SKM-1 treated with dmso at 0.1 percent for 144 hours (cell line): Measurements from ENCODE around the gene RNF31.
"Not testable (repeated sequence)": the region's sequence is repeated elsewhere in the genome, so short reads cannot be mapped to it uniquely, and the experiment has no call there.

ENCODE experiments used
- DNase-seq: peaks from one replicate; lab custom pipeline; 2025; ENCODE audit not compliant: unreplicated experiment; lab: John Stamatoyannopoulos, UW

RNF31 gene

DNA sequence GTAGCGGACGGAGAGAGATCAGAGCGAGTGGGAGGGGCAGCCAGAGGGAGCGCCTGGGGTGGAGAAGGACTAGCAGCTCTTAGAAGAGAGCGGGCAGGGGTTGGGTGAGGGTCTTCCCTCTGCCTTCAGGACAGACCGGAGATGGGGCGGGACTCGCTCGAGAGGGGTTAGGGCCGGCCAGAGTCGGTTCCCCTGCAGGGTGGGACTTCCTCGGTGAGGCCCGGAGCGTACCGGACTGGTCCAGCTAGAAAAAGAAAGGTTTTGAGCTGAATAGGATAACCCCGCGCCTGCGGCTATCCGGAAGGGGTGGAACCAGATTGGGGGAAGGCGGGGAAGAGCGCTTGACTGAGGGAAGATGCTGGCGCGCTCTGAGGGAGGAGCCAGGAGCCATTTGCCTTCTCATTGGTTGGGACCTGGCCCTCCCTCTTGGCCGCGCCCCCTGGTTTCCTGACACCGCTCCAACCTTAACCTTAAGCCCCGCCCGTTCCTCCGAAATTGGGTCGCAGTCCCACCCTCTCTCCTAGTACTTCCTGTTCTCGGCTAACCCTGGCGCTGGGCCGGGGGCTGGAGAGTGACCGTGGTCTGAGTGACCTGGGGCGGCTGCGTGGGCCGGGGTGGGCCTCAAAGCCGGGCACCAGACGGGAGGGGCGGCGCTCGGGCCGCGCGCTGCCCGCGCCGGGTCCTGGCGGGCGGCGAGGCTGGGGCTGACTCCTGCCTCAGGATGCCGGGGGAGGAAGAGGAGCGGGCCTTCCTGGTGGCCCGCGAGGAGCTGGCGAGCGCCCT lies at the start of gene RNF31:
Gene RNF31 (plus strand): TSS at position 521 of the 783 bp plus-strand sequence. CDS start 201 bp downstream, at position 722.
- DNase-seq: peak; percentile 90

DNA sequence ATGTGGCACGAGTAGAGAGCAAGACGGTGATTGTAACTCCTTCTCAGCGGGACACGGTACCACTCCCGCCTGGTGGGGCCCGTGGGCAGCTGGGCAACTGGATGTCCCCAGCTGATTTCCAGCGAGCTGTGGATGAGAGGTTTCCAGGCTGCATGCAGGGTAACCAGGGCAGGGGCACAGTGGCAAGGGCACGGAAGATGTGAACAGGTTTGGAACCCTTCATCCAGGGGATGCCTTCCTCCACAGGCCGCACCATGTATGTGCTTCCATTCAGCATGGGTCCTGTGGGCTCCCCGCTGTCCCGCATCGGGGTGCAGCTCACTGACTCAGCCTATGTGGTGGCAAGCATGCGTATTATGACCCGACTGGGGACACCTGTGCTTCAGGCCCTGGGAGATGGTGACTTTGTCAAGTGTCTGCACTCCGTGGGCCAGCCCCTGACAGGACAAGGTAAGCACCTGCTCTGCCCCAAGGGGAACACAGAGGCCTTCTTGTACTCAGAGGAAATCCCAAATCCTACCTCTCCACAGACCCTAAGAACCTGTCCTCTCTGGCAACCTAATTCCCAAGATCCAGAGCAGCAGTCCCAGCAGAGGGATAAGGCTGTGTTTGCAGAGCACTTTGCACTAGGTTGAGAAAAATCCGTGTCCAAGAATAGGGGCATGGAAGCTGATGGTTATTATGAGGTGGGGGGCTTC lies 48.9 kb upstream of the RNF31 start:
- DNase-seq: no peak

- DNase-seq: no peak
These were observed 48.1 kb upstream of the RNF31 start for GRCh38 chr14:24098927-24099813.

DNA sequence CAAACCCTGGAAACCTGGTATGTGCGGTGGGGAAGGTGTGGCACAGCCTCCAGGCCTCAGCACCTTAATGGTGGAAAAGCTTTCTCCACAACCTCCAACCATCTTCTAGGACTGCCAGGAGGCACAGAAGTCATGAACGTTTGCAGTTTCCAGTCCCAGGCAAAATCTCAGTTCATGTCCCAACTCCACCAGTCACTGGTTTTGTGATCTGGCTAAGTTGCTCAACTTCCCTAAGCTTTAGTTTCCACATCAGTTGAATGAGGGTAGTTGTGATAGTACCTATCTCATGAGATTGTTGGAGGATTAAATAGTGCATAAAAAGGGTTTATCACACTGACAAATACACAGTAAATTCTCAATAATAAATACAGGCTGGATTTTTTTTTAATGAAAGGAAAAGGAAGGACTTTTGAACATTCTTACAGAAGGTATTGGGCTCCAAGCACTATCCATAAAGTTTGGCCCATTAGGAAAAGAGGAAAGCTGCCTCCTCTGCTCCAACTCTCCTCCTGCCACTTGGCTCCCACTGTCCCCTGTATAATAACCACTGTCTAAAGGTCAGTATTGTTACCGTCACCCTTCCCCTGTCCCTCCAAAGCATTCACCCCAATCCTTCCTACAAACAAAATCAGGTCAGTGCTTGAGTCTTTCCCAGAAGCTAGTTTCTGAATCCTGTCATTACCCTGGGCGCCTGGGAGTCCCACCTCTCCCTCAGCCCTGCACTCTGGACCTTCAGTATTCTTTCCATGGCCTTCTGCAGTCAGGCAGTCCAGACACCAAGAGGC lies 46.9 kb upstream of the RNF31 start:
- no peak for DNase-seq

DNA sequence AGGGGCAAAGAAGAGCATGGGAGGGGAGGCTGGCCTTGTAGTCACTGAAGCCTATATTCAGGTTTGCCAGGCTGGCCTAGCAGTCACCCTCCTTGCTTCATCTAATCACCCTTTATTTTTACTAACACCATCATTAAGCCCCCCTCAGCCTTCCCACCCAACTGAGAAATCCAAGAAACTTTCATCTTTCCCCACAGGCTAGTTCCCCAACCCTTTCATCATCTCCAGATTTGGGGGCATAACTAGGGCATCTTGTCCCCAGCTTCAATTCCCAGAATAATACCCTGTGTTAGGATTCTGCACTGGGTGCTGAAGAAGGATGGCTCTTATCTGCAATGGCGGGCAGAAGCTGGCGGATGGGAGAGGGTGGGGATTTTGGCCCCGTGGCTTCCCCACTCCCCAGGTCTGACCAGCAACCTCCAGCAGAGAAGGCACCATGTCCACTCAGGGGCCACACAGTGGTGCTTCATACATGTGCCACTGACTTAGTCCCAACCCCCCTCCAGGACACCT lies 46.3 kb upstream of the RNF31 start:
- DNase-seq: no peak

- no peak for DNase-seq
These were observed 44.8 kb upstream of the RNF31 start for GRCh38 chr14:24102357-24103048.

- no peak for DNase-seq
These were observed 43.8 kb upstream of the RNF31 start for GRCh38 chr14:24103451-24103850.

DNA sequence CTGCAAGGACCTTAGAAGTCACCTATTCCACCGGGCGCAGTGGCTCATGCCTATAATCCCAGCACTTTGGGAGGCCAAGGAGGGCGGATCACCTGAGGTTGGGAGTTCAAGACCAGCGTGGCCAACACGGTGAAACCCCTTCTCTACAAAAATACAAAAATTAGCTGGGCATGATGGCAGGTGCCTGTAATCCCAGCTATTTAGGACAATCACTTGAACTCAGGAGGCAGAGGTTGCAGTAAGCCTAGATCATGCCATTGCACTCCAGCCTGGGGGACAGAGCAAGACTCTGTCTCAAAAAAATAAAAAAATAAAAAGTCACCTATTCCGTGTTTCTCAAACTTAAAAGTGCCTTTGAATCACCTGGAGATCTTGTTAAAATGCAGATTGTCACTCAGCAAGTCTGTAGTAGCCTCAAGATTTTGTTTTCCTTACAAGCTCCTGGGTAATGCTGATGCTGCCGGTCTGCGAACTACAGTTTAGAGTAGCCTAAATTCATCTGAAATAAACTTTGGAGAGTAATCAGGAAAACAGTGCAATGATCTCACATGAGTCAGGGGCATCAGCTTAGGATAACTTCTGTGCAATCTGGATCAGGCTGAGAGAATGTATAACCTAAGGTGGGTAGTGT lies 41.6 kb upstream of the RNF31 start:
- not testable (repeated sequence) for DNase-seq

DNA sequence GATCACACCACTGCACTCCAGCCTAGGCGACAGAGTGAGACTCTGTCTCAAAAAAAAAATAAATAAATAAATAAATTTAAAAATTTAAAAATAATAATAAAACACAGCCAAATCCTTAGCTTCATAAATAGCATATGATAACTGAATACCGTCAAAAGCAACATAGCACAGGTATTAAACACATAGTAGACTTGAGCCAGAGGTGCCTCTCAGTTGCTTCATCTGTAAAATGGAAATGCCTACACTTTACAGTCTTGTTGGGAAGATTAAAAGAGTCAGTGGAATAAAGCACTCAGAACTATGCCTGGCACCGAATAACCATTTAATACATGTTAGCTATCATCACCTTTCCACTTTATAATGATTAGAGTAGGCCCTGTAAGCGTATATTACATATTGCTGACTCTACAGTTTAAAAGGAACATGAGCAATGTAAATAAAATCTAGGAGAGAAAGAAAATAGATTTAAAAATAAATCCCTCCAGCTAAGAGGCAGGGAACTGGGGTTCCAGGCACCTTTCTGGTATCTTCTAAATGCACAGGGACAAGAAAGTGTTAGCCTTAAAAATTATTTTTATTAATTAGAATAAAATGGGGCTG lies 40.5 kb upstream of the RNF31 start:
- no peak for DNase-seq

DNA sequence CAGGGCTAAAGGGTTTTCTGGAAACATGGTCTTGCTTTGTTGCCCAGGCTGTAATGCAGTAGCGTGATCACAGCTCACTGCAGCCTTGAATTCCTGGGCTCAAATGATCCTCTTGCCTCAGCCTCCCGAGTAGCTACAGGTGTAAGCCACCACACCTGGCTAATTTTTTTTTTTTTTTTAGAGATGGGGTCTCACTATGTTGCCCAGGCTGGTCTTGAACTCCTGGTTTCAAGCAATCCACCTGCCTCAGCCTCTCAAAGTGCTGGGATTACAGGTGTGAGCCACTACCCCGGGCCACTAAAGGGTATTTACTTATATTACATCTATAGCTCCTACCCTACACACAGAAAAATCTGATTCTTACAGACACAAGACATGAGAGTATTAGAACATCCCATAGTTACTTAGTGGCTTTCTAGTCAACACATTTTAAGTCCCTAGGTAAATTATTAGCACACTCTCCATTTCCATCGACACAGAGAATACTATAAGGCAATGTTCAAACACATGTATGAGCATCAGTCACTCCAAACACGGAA lies 38.9 kb upstream of the RNF31 start:
- no peak for DNase-seq

- no peak for DNase-seq
These were observed 37.2 kb upstream of the RNF31 start for GRCh38 chr14:24110060-24110459.

GRCh38 chr14:24110523-24110922 lies 36.8 kb upstream of the RNF31 start:
- DNase-seq: no peak

DNA sequence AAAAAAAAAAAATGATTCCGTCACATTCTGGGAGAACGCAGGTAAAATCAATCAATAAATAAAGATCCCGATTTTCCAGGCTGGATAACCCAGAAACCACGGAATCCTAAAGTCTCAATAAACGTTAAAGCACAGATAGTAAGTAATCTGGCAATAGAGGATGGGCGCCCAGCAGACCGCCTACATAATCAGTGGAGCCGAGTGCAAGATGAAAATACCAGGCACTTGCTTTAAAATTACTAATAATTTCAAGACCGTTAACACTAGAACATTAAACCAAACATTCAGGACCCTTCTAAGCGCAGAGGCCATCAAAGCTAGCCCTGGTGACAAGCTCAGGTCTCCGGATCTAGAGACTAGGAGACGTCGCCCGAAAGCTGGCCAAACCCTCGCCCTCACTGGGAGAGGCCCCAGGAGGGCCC lies 33.9 kb upstream of the RNF31 start:
- DNase-seq: no peak

GRCh38 chr14:24113801-24114531 lies 33.3 kb upstream of the RNF31 start:
- peak; percentile 80 for DNase-seq

GRCh38 chr14:24114532-24115421 lies 32.5 kb upstream of the RNF31 start, which contains the start of the genes DCAF11 and NRL:
Gene DCAF11 (plus strand): TSS chr14:24114777. CDS start chr14:24115595, 818 bp downstream.
Gene NRL (minus strand): TSS chr14:24114949. CDS start chr14:24082848, 32,101 bp downstream.
- DNase-seq: peak; percentile 97

- DNase-seq: no peak
These were observed 31.7 kb upstream of the RNF31 start for GRCh38 chr14:24115422-24116127.
